NCI-H2227 treated with DMSO at 0.1 percent for 48 hours (cell line): ENCODE data around the gene PEX3.

ENCODE experiments used
- DNase-seq: peaks from one replicate; lab custom pipeline; 2025; lab: John Stamatoyannopoulos, UW

The PEX3 gene, protein sequence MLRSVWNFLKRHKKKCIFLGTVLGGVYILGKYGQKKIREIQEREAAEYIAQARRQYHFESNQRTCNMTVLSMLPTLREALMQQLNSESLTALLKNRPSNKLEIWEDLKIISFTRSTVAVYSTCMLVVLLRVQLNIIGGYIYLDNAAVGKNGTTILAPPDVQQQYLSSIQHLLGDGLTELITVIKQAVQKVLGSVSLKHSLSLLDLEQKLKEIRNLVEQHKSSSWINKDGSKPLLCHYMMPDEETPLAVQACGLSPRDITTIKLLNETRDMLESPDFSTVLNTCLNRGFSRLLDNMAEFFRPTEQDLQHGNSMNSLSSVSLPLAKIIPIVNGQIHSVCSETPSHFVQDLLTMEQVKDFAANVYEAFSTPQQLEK

DNA sequence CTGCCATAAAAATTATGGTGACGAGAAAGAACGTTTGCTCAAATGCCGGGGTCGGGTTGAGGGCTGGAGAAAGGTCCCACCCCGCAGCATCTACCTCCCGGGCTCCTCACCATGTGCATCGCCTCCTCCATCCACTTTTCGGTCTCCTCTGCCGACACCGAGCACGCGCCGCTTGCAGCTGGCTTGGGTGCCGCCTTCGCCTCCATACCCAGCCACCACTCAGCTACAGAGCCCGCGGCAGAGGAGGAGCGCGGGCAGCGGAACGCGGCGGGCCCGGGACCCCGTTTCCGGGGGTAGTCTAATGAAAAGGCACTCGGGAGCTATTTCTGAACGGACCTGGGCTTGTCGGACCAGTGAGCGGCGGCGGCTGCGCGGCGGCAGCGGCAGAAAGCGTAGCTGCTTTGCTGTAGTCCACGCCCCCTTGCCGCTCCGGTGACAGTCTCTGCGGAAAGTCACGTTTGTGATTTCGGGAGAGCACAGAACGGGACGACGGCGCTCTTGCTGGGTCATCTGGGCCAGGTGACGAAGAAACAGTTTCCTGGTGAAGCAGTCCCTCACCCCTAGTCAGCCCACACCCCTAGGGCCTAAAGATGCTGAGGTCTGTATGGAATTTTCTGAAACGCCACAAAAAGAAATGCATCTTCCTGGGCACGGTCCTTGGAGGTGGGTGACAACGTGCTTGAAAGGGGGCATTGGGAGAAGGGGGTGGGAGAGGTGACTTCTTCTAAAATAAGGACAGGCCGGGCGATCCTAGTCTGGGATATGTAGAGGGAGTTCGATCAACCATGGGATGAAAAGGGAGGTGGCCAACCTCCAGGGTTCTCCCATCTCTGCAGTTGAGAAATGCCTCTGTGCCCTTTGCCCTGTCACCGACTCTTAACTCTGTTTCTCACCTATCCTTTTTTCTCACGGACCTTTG lies at the start of gene PEX3, which contains the start of gene ADAT2:
Gene PEX3, plus strand, starts transcription at position 353 of the 919 bp plus-strand sequence. Its CDS starts 238 bp downstream, at position 591.
Gene ADAT2, minus strand, starts transcription at position 243 of the 919 bp plus-strand sequence. Its CDS starts 37 bp downstream, at position 206.
- DNase-seq = peak; percentile 93

DNA sequence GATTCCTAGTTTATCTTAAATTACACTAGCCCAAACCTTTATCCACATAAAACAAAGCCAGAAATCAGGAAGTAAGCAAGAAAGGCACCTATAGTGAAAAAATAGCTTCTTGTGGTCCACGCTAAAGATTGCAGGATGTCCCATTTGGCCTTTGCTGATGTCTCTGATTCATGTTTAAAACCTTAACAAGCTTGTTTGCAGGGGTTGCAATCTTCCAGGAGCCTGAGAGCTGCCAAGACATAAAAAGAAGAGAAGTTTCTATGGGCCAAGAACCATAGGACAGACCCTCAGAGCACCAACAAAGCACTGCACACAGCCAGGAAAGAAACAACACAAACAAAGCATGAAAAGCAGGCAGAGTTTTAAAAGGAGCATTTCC lies 49.5 kb upstream of the PEX3 start:
- DNase-seq = no peak

DNA sequence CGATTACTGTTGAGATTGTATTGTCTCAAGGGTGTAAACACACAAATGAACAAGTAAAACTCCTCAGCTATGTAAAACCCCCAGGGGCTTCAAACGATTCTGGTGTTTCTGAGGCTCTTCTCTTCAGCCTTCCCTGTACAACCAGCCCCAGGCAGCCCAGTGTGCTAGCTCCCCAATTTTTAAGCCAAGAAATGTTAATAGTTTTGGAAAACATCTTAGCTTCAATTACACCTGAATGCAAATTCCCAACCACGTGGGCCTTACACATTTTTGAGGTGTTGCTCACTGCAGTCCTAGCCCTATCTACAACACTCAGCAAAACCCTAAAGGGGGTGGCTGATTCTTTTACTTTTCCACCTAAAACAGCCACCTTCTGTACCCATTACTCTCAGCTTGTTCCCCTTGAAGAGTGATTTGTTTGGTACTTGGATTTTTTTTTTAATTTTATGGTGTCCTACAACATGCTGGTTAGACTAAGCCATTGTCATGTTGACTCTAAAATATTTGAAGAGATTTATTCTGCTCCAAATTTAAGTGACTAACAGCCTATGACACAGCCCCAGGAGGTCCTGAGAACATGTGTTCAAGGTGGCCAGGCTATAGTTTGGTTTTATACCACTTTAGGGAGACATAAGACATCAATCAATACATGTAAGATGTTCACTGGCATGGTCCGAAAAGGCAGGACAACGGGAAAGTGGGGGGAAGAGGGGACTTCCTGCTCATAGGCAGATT lies 48.8 kb upstream of the PEX3 start:
- DNase-seq = no peak

DNA sequence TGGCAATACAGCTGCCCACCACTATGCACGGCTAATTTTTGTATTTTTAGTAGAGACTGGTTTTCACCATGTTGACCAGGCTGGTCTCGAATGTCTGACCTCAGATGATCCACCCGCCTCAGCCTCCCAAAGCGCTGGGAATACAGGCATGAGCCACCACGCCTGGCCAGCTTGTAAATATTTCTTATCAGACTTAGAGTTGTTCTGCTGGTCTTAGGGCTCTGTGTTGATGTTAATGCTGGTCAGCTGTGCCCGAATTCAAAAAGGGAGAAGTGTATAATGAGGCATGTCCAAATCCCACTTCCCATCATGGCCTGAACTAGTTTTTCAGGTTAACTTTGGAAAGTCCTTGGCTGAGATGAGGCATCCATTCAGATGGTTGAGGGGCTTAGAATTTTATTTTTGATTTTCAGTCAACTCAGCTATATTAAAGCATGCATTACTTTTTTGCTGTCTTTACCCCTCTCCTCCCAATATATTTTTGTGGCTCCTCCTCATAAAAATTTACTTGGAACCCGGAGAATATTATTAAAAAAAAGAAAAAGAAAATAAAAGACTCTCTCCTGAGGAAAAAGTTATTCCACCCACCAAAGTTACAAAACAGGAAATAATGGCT lies 47.8 kb upstream of the PEX3 start:
- DNase-seq = no peak

DNA sequence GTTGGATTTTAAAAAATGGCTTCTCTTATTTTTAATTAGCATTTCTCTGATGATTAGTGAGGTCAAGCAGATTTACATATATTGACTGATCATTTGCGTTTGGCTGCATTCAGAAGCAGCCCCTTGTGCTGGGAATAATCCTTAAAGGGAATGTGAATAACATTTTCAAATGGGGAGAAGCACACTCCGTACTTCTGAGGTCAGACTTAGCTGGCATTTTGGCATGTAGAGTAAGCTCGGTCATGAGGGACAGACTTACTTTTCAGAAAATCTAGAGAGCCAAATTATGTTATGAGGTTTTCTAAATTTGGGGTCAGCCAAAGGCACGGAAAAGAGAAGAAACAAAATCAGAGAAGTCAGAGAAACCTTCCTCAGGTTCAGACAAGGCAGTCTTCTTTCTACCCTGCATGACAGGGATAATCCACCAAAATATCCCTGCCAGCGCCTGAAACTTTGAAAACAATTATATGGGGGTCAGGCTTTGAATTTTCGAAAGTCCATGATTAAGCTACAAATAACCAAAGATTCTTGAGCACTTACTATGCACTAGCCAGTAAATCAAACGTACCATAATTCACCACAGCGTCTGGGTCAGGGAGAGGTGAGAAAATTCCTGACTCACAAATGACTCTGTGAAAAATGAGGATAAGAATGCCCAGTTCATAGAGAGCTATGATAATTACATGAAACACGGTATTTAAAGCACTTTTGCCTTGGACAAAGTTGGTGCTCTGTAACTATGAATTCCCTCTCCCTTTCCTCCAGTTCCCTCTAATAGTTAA lies 45.0 kb upstream of the PEX3 start:
- DNase-seq = no peak

DNA sequence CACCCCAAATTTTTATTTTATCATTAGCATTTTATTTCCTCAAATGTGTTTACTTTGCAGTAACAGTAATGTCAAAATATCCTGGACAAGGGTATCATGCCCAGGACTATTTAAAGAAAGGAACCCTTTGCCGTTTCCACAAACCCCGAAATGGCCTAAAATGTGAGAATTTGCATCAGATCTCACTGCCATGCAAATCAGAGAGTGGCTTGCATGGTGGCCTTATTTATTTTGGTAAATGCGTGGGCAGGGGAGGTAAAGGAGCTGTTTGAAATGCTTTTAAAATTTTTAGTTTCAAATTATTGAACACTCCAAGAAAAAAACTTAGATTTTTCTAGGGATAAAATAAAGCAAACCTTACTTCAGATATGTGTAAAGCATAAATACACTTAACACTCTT lies 43.9 kb upstream of the PEX3 start:
- no peak for DNase-seq

DNA sequence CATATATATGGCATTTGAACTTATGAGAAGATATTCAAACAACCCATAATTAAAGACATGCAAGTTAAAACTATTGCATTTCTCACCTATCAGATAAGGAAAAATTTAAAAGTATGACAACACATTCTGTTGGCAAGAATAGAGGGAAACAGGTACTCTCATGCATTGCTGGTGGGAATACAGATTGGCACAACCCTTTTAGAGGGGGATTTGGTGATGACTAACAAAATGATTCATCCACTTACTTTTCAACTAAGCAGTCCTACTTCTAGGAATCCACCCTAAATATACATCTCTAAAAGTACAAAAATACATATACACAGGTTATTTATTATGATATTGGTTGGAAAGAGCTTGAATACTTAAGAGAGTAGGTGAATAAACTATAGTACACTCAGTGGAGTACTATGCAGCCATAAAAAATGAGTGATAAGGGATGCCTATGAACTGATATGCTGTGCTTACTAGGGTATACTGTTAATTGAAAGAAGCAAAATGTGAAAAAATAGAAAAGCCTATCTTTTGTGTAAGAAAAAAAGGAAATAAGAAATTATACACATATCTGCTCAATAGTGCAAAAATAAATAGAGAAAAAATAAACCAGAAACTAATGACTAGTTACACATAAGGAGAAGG lies 42.3 kb upstream of the PEX3 start:
- DNase-seq = no peak

DNA sequence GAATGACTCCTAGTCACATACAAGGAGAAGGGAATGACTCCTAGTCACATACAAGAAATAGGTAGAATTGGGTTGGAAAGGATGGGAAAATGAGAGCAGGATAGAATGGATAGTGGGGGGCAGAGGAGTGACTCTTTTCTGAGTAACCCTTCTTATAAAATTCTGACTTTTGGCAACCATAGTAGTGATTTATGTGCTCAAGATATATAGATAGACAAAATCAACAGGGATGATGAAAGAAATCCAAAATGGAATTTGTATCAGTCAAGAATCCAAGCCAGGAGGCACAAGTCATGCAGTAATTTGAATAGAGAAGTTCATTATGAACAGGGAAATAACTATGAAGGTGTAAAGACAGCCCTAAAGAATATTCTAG lies 41.8 kb upstream of the PEX3 start:
- DNase-seq = no peak

DNA sequence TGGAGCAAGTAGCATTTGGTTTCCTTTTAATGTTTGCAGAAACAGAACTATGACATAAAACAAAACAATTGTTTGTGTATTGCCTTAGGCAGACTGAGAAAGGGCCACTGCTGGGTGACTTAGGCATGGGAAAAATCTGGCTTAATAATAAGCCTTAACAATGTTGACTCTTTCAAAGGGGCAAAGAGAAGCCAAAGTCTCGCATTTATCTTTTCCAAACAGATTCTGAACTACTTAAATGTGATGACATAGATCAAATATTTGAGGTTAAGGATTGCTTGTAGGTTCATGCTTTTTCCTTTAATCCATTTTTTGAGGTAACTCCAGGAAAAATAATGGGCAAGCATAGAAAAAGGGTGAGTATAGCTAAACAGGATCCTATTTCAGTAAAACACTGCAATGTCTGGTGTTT lies 39.7 kb upstream of the PEX3 start:
- DNase-seq = no peak

DNA sequence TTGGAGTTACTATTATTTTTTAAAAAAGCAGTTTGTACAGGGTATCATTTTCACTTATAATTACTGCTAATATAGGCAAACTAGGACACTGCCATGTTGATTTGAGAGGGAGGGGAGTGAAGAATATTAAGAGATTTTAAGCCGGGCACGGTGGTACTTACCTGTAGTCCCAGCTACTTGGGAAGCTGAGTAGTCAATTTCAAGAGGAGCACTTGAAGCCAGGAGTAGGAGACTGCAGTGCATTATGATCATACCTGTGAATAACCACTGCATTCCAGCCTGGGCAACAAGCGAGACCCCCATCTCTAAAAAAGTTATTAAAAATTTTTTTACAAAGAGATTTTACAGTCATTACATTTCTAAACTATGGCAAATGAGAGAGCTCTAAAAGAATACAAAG lies 35.8 kb upstream of the PEX3 start:
- DNase-seq = no peak

DNA sequence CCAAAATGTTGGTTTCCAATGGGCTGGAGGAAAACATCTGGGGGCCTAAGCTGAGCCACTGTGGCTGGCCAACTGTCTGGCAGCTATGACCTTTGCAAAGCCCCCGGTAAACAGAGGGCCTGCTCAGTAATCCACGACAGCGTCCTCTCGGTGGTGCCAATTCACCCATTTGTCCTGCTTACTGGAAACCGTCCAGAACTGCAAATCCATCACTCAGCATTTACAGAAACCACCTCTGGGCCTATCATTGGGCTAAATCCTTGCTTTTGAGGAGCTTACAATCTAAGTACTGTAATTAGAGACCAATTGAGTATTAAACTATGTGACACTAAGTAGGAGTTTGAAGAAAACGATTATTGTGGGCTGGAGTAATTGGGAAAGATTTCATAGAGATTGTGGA lies 31.1 kb upstream of the PEX3 start:
- DNase-seq = no peak

DNA sequence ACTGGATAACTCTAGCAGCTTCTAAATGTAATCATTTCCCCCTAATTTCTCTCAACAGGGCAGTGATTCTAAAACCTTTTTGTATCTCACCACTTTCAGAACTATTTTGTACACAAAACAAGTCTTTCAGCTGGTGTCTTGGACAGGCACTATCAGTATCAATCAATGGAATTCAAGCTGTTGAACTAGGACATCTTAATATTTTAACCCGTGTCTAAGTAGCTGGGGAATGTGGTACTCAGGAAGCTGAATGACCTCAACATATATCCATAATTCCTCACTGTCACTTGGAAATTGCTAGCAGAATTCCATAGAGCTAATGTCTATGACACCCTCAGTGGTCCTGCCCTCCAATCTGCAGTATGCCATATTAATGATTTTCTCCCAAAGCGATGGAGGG lies 24.6 kb upstream of the PEX3 start:
- DNase-seq = no peak

DNA sequence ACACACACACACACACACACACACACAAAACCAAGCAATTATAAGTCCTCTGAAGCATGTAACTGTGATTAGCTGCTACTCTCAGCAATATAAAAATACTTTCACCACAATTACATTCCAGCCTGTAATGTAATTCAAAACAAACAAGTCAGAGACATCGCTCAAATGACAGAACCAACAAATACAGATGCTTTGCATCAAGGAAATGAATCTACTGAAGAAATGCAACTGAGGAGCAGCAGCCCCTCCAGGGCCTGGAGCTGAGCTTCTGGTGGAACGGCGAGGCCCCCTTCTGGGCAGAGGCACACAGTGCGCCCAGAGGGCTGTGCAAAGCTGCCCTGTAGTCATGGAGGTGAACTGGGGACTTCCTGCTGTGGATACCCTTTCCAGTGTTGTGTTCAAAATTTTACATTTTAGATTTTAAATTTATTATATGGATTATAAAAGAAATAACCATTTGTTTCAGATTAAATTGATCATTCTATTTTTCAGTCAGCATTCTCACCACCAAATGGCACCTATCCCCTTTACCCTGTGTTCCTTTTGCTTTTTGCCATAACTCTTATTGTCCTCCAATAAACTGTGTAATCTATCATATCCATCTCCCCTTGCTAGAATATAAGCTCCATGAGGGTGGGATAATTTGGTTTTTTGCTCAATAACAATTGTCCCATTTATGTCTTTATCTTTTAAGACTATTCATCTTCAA lies 23.3 kb upstream of the PEX3 start:
- peak; percentile 39 for DNase-seq

DNA sequence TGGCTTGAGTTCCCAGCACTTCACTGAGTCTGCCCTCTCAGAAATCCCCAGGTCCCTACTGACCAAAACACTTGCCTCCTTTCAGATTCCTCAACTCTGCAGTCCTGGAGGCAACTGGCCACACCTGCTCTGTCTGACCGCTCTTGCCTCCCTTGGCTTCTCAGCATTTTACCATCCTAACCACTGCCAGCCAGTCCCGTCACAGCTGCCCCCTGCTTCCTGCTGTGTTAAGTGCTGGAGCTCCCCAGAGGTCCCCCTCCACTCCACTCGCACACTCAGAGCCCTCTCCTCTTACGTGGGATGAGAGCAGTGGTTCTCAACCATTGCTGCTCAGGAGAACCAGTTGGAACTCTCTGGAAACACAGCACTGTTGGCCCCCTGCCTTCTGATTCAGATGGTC lies 20.6 kb upstream of the PEX3 start:
- DNase-seq = no peak

DNA sequence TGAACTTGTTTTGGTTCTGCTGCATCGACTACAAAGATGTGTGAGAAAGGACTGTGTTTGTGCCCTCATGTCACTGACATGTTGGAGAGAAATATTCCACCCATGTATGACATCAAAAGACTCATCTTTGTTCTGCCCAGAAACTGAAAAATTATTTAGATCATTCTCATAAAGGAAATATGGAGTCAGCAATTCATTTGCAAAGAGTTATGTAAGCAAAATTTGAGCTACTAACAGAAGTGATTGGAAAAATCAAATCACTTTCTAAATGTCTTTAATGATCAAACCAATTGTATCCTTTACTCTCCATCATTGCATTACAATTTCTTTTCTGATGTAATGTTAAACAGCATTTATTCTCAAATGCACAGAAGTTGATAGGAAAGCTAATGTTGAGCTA lies 19.4 kb upstream of the PEX3 start:
- no peak for DNase-seq

DNA sequence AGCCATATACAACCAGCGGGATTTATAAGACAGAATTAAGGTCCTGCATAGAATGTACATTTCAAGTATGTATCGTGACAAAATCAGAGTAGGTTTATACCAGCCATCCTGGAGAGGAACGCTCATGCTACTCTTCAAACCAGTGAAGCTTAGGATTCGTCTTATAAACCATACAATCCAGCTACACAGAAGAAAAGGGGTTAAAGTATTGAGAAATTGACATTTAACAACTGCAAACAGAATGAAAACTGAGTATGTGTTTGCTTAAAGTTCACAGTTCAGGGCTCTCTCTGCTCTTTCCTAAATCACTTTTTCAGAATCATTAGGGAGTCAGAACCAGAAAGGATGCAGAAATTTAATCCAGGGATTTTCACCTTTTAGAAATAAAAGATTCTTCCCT lies 18.0 kb upstream of the PEX3 start:
- DNase-seq = no peak

DNA sequence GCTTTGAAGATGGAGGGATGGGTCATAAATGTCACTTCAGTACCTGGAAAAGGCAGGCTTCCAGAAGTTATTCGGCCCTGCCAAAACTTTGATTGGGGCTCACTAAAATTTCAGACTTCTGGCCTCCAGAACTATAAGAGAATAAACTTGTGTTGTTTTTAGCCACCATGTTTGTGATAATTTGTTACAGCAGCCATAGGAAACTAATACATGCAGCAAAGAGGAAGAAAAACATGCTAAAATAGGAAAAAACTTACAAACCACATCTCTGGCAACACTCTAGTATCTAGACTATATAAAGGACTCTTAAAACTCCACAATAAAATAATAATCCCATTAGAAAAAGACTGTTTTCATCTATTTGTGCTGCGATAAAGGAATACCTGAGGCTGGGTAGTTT lies 9.6 kb upstream of the PEX3 start:
- no peak for DNase-seq

DNA sequence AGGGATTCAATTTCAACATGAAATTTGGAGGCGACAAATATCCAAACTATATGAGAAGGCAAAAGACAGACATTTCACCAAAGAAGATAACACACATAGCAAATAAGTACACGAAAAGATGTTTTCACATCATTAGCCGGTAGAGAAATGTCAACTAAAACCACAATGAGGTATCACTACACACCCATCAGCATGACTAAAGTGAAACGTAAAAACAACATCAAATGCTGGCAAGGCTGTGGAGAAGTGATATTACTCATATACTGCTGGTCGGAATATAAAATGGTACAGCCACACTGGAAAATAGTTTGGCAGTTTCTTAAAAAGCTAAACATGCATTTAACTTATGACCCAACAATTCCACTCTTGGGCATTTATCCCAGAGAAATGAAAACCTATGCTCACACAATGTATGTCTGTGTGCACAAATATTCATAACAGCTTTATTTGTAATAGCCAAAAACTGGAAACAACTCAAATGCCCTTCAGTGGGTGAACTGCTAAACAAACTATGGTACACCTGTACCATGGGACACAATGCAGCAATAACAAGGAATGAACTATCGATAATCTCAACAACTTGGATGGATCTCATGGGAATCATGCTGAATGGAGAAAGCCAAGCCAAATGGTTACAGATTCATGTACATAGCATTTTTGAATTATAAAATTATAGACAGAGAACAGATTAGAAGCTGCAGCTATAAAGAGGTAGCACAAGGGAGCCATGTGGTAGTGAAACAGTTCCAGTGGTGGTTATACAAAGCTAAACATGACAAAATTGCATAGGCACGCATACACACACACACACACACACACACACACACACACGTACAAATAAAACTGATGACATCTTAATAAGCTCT lies 8.7 kb upstream of the PEX3 start:
- no peak for DNase-seq

DNA sequence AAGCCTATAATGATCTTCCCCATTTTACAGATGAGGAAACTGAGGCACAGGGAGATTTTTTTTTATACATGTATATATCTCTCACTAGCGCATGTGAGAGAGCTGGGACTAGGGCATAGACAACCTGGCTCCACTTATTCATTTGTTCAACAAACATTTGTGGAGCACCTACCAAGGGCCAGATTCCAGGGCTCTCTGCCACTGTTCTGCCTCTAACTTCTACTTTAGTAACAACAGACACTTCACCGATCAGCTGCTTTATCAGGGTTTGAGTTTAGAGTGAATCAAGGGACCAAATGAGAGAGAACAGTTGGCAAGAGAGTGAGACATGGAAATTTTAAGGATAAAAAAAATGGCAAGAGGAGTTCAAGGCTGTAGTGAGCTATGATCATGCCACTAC lies 7.5 kb upstream of the PEX3 start:
- DNase-seq = no peak
